ENCODE results near the gene ATP9A.

DNA sequence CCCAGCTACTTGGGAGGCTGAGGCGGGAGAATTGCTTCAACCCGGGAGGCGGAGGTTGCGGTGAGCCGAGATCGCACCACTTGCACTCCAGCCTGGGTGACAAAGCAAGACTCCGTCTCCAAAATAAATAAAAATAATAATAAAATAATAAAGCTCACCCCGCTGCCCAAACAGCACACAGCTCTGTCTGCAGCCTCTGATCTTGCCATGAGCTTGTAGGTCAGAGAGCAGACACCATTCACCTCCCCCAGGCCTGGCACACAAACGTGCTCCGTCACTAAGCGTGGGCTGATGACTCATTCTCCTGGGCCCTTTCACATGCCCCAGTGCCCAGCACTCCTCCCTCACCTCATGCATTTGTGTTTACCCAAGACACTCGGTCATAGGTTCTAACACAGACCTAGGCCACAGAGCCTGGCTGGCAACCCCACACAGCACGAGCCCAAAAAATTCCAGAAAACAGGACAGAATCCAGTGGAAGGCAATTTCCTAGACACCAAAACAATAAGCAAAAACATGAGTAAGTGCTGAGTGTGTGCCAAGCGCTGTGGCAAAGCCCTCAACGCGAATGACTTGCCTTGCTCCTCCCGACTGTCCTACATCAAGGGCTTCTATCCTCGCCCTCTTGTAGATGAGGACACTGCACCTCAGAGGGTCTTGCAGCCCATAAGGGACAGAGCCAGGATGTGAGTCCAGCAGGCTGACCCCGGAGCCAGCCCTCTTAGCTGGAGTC lies 18.0 kb downstream of the ATP9A start:
- TF ChIP-seq, protein P1, sequence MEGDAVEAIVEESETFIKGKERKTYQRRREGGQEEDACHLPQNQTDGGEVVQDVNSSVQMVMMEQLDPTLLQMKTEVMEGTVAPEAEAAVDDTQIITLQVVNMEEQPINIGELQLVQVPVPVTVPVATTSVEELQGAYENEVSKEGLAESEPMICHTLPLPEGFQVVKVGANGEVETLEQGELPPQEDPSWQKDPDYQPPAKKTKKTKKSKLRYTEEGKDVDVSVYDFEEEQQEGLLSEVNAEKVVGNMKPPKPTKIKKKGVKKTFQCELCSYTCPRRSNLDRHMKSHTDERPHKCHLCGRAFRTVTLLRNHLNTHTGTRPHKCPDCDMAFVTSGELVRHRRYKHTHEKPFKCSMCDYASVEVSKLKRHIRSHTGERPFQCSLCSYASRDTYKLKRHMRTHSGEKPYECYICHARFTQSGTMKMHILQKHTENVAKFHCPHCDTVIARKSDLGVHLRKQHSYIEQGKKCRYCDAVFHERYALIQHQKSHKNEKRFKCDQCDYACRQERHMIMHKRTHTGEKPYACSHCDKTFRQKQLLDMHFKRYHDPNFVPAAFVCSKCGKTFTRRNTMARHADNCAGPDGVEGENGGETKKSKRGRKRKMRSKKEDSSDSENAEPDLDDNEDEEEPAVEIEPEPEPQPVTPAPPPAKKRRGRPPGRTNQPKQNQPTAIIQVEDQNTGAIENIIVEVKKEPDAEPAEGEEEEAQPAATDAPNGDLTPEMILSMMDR (IDR thresholded peaks at IDR 0.05; ENCODE audit: low read length) = no peak
- TF ChIP-seq EZH2 (IDR thresholded peaks at IDR 0.05; ENCODE audit: borderline replicate concordance, low read length) = no peak
